ENCODE measurements around the gene FAM131A.

Gene FAM131A

DNA sequence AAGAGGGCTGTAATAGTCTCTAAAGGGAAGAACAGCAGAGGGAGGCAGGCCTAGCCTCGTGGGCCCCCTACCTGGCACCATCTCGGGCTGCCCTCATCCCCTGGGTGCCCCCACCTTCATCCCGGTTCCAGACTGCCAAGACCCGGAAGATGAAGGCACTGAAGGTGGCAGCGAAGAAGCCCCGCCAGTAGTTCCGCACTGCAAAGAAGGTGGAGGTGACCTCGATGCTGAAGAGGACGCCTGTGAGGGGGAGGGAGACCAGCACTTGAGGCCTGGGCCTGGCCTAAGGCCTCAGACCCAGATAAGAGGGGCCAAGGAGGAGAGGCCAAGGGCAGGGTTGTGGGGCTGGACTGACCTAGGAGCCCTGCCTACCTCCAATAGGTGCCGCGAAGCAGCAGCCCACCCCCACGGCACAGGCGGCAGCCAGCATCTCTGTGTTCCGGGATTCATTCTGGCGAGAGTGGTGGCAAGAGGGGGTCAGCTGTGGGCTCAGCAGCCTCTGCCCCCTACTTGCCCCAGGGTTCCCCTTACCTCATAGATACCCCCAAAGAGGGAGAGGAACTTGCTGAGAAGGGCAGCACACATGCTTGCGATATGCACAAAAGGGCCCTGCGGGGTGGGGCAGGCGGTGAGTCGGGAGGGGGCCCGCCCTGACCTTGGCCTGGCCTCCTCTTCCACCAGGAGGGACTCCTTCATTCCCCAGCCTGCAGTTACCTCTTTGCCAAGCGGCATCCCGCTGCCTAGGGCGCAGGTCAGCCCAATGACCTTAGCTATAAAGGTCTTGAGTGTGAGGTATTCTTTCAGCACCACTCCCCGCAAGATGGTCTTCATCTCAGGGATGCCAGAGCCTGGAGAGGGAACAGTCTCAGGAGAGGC, 20.1 kb downstream of the FAM131A start:
- no peak for DNase-seq (ENCODE audit: low spot score)
- Histone ChIP-seq H3K27ac (no peak overlapping the region), H3K4me3 (no peak overlapping the region)
- no peak for TF ChIP-seq CTCF (IDR thresholded peaks at IDR 0.05)

GRCh38 chr3:184358124-184358767, 20.8 kb downstream of the FAM131A start:
- no peak for TF ChIP-seq CTCF (IDR thresholded peaks at IDR 0.05)
- no peak for DNase-seq (ENCODE audit: low spot score)
- no peak overlapping the region for H3K4me3 ChIP-seq
- no peak overlapping the region for H3K27ac ChIP-seq

DNA sequence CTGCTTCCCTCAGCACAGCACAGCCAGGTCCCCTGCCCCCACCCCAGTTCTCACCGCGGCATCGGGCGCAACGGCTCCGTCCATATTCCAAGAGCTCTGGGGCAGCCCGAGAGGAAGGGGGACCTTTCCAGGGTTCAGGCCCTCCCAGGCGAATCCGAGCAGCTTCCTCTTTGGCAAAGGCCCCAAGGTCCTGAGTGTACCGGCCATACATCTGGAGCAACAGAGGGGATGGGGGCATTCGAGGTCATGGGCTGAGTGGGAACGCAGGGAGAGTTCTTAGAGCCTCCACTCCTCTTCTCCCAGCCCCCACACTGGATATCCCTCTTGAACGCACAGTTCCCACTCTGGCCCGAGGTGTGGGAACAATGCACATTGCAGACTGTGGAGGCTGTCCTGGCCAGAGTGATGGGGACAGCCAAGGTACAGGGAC, 21.5 kb downstream of the FAM131A start:
- Histone ChIP-seq H3K4me3 (no peak overlapping the region), H3K27ac (no peak overlapping the region)
- no peak for DNase-seq (ENCODE audit: low spot score)
- TF ChIP-seq CTCF (IDR thresholded peaks at IDR 0.05) = no peak

- DNase-seq (ENCODE audit: low spot score) = no peak
- Histone ChIP-seq H3K27ac (no peak overlapping the region), H3K4me3 (no peak overlapping the region)
- no peak for TF ChIP-seq CTCF (IDR thresholded peaks at IDR 0.05)
Measured at GRCh38 chr3:184359610-184360009, 22.2 kb downstream of the FAM131A start.

DNA sequence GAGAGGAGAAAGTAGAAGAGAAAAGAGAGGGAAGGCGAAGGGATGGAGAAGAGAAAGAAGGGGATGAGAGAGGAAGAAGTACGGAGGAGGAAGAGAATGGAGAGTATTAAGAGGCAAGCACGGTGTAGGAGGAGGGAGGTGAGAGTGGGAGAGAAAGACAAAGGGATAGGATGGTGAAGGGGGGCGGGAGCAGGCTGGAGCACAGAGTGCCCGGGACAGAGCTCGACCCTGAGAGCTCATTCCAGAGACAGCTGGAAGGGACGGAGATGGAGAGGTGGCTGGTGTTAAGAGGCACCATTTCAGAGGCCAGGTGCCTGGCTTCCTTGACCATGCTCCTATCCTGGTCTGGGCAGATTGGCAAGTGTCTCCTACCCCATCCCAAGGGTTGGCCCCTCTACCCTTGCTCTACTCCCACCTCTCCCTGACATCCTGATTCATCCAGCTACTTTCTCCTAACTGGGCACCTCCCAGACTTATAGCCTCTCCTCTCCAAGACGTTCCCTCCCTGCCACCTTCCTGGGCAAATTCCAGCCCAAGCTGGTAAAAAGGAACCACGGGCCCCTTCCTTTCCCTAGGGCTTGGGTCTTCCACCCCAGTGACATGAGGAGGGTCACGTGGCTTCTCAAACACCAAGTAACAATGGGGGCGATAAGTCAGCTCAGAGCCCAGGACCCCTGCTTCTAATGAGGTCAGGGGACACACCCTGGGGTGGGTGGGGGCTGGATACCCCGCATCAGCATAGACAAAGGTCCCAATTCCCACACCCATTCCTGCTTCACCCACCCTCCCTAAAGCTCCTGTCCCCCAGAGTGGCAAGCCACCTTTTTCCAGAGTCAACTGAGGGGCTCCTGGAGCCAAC, 22.9 kb downstream of the FAM131A start:
- TF ChIP-seq CTCF (IDR thresholded peaks at IDR 0.05) = no peak
- no peak overlapping the region for H3K27ac ChIP-seq
- H3K4me3 ChIP-seq = peak overlapping the region; percentile 77
- DNase-seq (ENCODE audit: low spot score) = no peak

DNA sequence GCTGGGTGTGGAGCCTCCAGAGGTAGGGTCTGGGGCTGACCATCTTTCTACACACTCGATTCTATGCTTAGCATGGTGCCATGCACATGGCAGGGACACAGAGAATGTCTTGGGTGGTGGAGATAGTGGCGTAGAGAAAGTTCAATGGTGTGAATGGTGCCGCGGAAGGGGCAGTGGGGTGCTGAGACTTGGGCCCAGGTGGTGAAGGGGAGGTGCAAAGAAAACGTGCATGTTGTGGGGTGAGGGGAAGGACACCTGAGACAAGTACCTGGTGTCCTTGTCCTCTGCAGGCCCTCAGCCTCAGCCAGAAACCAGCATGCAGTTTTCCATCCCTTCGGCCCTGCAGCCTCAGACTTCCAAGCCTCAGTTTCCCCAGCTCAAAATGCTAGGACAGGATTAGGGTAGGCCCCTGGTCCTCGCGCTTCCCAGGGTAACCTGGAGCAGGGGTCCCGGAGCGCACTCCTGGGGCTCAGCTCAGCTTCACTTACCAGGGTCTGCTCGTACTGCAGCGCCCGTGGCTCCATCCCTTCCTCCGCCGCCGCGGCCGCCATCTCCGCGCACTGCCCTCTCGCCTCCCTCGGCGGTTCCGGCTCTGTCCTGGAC, 23.6 kb downstream of the FAM131A start:
- H3K4me3 ChIP-seq = peak overlapping the region; percentile 77
- no peak for DNase-seq (ENCODE audit: low spot score)
- no peak for TF ChIP-seq CTCF (IDR thresholded peaks at IDR 0.05)

More for the DNA sequence above, 23.6 kb downstream of the FAM131A start:
- peak overlapping the region; percentile 92 to 100 for H3K27ac ChIP-seq

Data from coronary artery (tissue), 2 donors.